GM21786 (cell line): ENCODE results near the gene ALKBH5.

Source experiments
- ATAC-seq: cut with Tn5 transposase; IDR thresholded peaks from one replicate; pipeline ENCODE4 v1.9.1; 2021; ENCODE audit not compliant: unreplicated experiment

The ALKBH5 gene

DNA sequence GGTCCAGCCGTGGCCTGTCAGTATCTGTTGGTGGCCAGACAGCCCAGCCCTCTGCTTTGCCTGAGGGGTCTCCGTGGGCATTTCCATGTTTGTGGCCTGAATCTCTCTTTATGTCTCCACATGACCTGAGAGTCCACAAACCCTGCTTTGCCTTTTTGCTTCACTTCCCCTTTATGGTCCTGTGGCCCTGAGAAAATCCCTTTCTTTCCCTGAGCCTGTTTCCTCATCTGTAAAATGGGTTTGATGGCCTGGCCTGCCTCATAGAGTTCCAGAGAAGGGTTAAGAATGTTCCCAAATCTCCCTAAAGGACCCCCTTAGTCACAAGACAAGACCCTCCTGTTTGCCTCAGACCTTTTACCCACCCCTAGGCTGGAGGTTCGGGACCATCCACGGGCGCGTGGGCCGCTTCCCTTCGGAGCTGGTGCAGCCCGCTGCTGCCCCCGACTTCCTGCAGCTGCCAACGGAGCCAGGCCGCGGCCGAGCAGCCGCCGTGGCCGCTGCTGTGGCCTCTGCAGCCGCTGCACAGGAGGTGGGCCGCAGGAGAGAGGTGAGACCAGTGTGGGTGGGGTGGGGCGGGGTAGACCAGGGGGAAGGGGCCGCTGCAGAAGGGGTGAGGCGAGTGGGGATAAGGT, 26.2 kb upstream of the ALKBH5 start:
- ATAC-seq: no peak

DNA sequence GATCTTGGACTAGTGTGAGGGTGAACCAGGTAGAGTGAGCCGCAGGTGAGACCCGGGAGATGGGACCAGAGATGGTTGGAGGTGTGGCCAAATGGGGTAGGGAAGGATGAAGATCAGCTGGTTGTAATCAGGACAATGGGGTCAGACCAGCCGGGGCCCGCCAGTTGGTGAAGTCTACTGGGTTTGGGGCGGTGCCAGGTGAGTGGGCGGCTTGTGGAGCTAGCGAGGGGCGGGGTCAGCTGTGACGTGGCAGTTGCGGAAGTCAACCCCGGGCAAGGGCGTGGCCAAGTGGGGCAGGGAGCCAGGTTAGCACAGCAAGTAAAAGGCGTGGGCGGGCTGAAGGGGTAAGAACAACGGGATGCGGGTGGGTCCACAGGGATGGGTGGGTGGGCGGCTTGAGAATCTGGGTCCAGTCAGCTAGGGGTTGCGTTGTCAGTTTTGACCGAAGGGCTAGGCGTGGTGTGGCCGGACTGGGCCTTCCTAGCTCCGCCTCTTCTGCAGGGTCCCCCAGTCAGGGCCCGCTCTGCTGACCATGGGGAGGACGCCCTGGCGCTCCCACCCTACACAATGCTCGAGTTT, 25.5 kb upstream of the ALKBH5 start:
- peak; percentile 45 for ATAC-seq

DNA sequence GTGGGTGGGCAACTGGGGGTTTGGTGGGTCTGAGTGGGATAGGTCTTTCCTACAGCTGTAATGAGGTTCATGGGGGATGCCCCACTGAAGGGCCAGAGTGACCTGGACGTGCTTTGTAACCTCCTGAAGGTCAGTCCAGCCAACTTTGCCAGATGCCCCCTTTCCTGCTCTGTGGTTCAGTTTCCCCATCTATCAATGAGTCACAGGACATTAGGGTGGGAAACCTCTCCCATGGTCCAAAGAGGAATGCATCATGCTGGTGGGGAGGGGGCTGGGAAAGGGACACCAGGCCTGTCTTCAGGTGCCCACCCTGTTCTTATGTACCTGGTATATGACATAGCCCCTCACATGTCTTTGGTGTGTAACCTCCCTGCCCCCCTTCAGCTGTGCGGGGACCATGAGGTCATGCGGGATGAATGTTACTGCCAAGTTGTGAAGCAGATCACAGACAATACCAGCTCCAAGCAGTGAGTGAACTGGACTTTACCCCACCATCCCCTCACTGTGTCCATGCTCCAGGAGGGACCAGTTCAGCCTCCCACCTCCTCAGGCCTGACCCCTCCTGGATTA, 24.0 kb upstream of the ALKBH5 start:
- ATAC-seq: no peak

DNA sequence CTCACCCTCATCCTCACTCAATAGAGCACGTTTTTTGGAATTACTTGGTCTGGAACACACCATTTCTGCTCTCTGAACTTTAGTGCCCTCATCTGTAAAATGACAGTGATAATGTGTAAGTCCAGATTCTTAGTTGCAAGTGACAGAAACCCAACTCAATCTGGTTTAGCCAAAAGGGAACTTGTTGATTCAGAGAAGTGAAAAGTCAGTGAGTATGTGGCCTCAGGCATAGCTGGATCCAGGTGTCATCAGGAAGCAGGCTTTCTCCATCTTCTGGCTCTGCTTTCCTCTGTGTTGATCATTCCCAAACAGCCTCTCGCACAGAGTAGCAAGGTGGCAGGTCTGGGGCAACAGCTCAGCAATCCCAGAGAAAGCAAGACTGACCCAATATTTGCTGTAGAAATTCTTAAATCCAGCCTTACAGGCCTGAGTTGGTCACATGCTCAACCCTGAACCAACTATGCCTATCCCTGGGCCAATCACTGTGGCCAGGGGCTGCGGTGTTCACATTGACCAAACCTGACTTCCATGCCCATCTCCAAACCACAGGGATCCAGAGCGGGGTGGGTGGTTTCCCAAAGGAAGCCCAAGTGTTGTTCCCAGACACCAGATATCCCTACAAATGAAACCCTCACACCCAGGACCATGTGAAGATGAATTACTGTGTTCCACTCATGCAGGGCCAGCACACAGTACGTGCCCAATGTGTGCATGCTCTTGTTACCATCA, 23.3 kb upstream of the ALKBH5 start:
- ATAC-seq: no peak

DNA sequence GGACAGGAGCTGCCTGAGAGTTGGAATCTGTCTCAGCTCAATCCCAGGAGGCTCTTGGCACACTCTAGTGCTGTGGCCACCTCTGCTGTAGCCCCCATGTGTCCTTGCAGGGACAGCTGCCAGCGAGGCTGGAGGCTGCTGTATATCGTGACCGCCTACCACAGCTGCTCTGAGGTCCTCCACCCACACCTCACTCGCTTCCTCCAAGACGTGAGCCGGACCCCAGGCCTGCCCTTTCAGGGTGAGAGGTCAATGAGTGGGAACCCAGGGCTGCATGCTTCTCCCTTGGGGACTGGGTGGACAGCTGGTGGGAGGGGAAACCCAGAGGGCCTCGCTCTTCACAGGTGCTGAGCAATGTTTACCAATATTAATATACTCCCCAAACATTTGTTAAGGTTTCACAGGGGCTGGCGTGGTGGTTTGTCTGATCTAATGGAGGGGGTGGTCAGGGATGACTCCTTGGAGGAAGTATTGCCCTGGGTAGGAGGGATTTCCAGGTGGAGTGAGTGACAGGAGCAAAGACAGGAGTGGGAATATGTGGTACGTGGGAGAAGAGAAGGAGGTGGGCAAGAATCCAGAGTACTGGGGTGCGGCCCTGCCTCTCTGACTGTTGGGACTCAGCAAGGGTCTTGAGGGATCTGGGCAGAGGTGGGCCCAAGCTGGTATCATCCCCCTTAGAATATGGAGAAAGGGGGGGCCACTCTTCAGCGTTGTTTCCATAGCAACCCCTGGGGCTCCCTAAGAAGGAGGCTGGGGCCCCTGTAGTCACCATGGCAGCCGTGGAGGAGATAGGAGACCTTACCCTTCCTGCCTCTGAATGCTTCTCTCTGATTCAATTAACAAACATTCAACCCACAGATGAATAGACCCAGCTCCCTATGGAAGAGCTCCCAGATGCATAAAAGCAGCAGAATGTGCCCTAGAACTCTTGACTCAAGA, 22.2 kb upstream of the ALKBH5 start:
- ATAC-seq: peak; percentile 44

DNA sequence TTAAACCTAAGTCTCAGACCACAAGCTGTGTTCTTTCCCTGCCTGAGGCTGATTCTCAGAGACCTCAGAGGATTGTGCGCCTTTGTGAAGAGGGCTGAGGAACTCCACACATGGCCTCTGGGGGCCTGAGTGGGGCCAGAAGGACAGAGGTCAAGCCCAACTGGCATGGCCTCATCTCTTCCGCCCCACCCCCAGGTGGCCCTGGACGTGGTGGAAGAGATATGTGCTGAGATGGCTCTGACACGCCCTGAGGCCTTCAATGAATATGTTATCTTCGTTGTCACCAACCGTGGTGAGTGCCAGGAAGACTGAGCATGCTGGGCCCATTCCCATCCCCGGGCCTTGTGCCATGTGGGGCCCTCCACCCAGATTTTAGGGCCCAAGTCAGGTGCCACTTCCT, 20.1 kb upstream of the ALKBH5 start:
- no peak for ATAC-seq

DNA sequence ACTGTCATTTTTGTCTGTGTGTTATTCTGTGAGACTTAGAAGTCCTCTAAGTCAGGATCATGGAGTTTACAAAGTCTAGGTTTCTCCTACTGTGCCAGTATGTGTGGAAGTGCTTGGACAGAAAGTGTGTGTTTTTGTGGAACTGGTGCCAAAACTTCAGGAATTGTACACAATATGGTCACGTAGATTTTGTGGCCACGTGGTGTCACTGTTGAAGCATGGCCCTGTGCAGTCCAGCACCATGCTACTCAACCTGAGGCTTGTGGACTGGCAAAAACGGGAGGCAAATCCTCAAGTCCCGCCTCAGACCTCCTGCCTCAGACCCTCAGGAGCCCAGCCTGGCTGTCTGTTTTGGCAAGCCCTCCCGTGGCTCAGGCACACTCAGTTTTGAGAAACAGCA, 16.7 kb upstream of the ALKBH5 start:
- ATAC-seq: no peak

DNA sequence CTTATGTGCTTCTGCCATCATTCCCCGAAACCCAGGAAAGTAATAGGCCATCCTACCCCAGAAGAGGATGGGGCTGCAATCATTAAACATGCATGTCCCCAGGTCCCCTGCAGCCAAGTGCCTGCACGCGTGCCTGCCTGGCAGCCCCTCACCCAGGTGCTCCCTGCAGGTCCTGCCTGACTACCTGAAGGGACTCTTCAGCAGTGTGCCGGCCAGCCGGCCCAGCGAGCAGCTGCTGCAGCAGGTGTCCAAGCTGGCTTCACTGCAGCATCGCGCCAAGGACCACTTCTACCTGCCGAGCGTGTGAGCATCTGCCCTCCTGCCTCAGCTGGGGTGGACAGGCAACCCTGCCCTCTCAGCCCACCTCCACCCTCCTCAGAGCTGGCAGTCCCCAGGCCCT, 16.2 kb upstream of the ALKBH5 start:
- ATAC-seq: no peak

DNA sequence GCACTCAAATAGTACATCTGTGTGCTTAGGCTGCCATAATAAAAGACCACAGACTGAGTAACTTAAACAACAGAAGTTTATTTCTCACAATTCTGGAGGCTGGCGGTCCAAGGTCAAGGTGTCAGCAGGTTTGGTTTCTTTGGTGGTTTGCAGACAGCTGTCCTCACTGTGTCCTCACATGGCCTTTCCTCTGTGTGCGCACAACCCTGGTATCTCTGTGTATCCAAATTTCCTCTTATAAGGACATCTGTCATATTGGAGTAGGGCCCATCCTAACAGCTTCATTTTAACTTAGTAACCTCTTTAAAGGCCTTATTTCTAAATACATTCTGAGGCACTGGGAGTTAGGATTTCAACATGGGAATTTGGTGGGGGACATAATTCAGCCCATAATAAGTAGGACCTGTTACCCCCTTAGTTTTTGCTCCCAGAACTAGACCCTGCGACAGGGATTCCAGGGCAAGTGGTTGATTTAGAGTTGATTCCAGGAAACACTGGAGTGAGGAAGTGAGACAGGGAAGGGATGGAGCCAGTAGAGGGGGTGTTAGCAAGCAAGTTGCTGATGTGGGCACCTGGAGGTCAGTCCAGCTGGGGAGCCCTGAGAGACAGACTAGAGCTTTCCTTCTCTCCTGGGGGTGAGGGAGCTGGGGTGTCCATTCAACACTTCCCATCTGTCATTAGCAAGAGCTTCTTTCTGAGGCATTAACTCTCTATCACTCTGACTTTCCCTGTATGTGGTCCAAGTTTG, 10.9 kb upstream of the ALKBH5 start:
- no peak for ATAC-seq

DNA sequence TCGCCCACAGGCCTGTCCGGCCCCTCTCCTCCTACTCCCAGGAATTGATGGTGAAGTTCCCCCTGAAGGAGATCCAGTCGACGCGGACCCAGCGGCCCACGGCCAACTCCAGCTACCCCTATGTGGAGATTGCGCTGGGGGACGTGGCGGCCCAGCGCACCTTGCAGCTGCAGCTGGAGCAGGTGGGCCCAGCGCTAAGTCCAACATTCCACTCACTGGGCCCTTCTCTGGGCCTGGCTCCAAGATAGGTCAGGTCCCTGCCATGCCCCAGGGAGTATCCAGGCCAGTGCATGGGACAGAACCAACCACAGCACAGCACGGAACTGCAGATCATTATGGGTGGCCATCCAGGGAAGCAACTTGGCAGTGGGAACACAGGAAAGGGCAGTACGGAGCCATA, 9.9 kb upstream of the ALKBH5 start:
- no peak for ATAC-seq

DNA sequence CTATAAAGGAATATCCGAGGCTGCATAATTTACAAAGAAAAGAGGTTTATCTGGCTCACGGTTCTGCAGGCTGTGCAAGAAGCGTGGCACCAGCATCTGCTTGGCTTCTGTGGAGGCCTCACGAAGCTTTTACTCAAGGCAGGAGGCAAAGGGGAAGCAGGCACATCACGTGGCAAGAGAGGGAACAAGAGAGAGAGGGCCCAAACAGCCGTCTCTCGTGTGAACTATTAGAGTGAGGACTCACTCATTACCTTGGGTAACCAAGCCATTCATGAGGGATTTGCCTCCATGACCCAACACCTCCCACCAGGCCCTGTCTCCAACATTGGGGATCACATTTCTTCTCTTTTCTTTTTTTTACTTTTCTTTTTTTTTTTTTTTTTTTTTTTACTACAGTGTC, 7.5 kb upstream of the ALKBH5 start:
- no peak for ATAC-seq

DNA sequence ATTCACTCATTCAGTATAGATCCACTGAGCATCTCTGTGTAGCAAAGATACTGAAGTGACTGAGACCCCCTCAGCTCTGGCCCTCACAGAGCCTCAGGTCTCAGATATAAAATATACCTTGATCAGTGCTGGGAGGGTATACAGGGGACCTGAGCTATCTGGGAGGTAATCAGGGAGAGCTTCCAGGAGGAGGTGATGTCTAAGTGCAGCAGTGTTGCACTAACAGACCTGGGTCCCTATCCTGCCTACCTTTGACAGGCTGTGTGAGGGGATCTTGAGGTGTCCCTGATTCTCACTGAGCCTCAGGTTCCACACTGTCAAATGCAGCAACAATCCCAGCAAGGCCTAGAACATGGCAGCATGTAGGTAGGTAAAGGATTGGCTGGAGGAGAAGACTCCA, 6.5 kb upstream of the ALKBH5 start:
- no peak for ATAC-seq

DNA sequence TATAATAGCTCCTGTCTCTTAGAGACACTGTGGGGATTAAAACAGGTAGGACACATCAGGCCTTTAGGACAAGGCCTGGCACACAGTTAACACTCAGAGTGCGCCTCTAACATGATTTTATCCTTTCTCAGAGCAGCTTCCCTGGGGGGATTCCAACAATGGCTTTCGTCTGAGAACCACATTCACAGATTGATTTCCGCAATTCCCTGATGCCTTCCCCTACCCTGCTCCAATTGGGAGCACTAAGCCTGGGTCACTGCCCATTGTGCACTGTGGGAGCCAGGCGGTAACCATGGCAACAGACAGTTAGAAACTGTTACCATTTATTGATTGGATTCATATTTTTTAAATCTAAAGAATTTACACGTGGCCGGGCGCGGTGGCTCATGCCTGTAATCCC, 5.9 kb upstream of the ALKBH5 start:
- no peak for ATAC-seq

DNA sequence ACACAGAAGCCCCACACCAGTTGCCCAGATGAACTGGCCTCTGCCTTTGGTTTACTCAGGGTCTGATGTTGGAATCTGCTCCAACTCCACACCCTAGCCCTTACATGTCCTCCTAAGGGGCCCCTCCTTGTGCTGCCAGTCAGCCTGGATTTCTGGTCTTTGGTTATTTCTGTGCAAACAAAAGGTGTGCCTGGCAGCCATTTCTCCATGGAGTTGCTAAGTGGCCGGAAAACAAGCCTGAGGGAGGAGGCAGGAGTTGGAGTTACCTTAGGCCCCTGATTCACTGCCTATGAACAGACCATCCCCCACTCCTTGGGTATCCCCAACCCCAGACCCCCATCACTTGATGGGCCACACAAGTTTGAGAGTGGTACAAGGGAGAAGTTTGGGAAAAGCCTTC, 4.4 kb upstream of the ALKBH5 start:
- ATAC-seq: no peak

DNA sequence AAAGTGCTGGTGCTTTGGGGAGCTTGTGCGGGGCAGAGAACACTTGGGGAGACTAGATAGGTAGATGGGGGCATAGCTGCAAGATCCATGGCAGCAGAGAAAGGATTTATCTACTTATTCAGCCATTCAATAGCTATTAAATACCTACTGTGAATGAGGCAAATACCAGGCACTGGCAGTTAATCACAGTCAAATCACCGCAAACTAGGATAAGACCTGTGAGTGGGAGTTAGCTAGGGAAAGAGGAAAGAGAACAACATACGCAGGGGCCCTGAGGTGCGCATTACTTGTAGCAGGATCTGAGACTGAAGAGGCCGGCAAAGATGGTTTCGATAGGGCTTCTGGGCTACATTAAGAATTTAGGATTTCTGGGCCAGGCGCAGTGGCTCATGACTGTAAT, 3.8 kb upstream of the ALKBH5 start:
- ATAC-seq: no peak

DNA sequence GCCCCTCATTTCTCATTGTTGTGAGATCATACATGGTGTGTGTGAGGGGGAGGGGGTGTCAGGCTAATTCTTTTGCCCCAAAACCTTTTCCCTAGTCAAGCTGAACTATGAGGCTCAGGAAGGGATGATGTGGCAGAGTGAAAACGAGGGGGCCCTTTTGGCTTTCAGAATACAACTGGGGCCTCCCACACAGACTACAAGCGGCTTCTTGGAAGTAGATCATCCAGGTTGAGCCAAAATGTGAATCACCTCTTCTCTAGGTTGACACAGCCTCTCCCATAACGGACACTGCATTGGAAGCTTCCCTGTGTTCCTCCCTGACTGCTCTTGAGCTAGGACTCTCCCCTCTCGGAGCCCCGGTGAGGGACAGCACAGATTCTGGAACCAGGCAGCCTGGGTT, 2.3 kb upstream of the ALKBH5 start:
- no peak for ATAC-seq

DNA sequence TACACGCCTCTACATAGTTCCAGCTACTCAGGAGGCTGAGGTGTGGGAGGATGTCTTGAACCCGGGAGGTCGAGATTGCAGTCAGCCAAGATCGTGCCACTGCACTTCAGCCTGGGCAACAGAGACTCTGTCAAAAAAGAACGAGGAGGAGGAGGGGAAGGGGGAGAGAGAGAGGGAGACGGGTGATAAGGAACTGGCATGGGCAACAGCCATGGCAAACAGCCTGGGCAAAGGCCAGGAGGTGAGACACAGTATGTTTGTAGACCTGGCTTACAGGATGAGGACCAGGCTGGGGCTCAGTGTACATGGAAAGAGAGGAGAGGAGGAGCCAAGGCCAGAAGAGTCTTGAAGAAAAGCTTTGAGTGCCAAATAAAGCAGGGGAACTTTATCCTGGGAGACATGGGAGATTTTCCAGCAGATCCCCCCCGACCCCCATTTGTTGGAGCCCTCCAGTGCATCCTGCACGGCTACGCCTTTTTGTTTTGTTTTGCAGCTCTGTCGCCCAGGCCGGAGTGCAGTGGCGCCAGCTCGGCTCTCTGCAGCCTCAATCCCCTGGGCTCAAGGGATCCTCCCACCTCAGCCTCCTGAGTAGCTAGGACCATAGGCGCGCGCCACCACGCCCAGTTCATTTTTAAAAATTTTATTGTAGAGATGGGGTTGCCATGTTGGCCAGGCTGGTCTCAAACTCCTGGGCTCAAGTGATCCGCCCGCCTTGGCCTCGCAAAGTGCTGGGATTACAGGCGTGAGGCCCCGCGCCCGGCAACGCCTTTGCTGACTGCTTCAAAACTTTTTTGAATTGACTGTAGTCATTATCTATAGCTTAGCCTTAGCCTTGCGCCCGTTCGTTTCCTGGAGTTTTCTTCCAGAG, 1.3 kb upstream of the ALKBH5 start:
- no peak for ATAC-seq

DNA sequence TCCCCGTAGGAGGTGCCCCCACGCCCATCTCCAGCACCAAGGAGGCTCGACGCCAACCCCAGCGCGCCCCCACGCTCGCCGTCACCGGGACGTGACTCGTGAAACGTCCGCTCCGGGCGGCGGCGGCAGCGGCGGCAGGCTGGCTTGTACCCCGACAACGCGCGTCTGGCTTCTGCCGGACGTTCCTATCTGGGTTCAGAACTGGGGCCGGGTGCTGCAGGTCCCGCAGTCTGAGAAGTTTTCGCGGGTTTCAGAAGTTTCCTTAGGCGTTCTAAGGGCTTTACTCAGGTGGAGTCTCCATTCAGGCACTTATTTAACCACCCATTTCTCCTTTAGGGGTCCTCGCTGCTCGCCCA, 672 bp upstream of the ALKBH5 start:
- ATAC-seq: peak; percentile 29

DNA sequence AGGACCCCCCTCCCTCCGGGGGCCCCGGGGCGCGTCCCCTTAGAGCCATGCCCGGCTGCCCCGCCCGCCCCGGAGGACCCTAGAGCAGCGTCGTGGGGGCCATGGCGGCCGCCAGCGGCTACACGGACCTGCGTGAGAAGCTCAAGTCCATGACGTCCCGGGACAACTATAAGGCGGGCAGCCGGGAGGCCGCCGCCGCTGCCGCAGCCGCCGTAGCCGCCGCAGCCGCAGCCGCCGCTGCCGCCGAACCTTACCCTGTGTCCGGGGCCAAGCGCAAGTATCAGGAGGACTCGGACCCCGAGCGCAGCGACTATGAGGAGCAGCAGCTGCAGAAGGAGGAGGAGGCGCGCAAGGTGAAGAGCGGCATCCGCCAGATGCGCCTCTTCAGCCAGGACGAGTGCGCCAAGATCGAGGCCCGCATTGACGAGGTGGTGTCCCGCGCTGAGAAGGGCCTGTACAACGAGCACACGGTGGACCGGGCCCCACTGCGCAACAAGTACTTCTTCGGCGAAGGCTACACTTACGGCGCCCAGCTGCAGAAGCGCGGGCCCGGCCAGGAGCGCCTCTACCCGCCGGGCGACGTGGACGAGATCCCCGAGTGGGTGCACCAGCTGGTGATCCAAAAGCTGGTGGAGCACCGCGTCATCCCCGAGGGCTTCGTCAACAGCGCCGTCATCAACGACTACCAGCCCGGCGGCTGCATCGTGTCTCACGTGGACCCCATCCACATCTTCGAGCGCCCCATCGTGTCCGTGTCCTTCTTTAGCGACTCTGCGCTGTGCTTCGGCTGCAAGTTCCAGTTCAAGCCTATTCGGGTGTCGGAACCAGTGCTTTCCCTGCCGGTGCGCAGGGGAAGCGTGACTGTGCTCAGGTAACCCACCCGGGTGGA, 759 bp downstream of the ALKBH5 start:
- no peak for ATAC-seq
